ENCODE measurements around the gene PPP1R26.
A peak's percentile ranks its signal among the peaks of the same experiment; 100 is the strongest.

The PPP1R26 gene

DNA sequence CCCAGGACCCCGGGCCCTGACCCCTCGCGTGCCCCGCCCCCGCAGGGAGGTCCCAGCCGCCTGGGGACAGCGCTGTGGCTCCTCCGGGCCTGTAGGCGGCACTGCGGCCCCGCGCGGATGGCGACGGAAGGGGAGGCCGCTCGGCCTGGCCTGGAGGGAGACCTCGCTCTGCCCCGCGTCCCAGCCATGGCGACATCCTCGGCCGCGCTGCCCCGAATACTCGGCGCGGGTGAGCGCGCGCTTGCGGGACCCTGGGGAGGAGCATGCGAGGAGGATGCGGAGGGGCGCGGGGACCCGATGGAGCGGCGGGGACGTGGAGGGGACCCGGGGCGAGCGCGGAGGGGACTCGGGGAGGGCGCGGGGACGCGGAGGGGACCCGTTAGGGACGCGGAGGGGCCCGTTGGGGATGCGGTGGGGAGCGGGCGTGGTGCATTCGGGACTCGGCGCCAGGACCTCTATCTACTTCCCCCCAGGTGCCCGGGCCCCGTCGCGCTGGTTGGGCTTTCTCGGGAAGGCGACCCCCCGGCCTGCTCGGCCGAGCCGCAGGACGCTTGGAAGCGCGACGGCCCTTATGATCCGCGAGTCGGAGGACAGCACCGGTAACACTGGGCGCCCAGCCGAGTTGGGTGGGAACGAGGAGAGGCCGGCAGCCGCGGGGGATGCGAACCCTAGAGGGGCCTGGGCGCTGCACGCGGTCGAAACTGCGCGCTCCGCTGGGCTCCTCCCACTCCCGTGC lies 21.1 kb downstream of the PPP1R26 start, which contains the start of gene MRPS2 (continued):
- peak; percentile 71; the same call in 1 of the 2 replicates for TF ChIP-seq ZNF660 (tag by site-specific recombination; IDR thresholded peaks at IDR 0.05)
- no peak for TF ChIP-seq ZNF677 (tag by site-specific recombination; IDR thresholded peaks at IDR 0.05)
- TF ChIP-seq KLF9 (tag by site-specific recombination; IDR thresholded peaks at IDR 0.05; ENCODE audit: low read depth) = peak; percentile 83
- TF ChIP-seq ZNF341 (tag by site-specific recombination; IDR thresholded peaks at IDR 0.05; ENCODE audit: low read depth) = no peak; the same call in 1 of the 2 replicates
- TF ChIP-seq ZNF837 (tag by site-specific recombination; IDR thresholded peaks at IDR 0.05) = no peak
- no peak for TF ChIP-seq ZNF214 (tag by site-specific recombination; IDR thresholded peaks at IDR 0.05; ENCODE audit: borderline replicate concordance)
- peak; percentile 86 for TF ChIP-seq ZNF600 (tag by site-specific recombination; IDR thresholded peaks at IDR 0.05)
- TF ChIP-seq ZNF366 (tag by site-specific recombination; conservative IDR thresholded peaks at IDR 0.05) = no peak
- TF ChIP-seq ZNF324 (tag by site-specific recombination; IDR thresholded peaks at IDR 0.05) = no peak
- no peak for TF ChIP-seq ZNF654 (tag by site-specific recombination; IDR thresholded peaks at IDR 0.05; ENCODE audit: low read depth)
- no peak for TF ChIP-seq ZNF350 (tag by site-specific recombination; IDR thresholded peaks at IDR 0.05)
- no peak for TF ChIP-seq ZNF621 (tag by site-specific recombination; IDR thresholded peaks at IDR 0.05)
- no peak for TF ChIP-seq ZNF514 (tag by site-specific recombination; IDR thresholded peaks at IDR 0.05)

DNA sequence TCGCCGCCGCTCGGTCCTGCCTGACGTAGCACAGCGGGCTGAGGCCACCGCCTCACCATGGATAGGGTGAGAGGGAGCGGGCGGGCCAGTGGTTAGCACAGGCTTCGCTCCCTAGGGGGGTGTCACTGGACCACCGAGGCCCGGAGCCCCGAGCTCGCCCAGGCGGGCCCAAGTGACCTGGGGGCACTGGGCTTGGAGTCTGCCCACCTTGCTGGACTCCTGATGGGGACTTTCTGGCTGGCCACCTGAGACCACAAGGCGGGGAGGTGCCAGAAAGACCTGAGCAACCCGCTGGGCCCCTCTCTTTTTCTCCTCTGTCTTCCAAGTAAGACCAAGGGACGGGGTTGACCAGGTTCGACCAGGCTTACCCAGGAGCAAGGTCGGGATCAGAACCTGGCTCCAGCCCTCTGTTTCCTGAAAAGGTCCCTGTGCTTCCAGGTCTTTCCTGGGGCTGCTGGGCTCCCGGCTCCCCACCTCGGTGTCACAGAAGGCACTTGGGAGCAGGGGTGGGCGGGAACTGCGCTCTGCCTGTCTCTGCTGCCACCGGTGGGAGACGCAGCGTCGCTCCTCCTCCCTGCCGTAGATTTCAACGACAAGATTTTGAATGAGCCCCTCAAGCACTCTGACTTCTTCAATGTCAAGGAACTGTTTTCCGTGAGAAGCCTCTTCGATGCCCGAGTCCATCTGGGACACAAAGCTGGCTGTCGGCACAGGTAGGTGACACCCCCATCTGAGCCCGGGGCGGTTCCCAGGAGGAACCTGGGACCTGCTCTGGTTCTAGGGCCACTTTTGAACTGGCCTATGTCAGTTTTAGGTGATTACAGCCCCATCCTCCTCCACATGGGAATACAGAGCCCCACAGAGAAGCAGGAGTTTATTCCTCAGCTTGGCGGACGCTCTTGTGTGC lies 21.9 kb downstream of the PPP1R26 start:
- no peaks in the 10 kb centered on the region for H3K9me3 ChIP-seq (ENCODE audit: control insufficient read depth, insufficient read depth, low read depth, low read length)
- H3K4me3 ChIP-seq (ENCODE audit: low read depth, low read length) = peak overlapping the region; percentile 87
- ChIA-PET POLR2A (no interaction called here), CTCF (no interaction called here)
- TF ChIP-seq ZNF223 (tag by site-specific recombination; IDR thresholded peaks at IDR 0.05) (no peak), ZNF335 (tag by site-specific recombination; conservative IDR thresholded peaks at IDR 0.05) (no peak), ZNF791 (tag by site-specific recombination; IDR thresholded peaks at IDR 0.05) (no peak), SCRT1 (tag by site-specific recombination; IDR thresholded peaks at IDR 0.05; ENCODE audit: borderline replicate concordance) (no peak), ZNF843 (tag by site-specific recombination; IDR thresholded peaks at IDR 0.05) (no peak), ZBTB8A (tag by site-specific recombination; IDR thresholded peaks at IDR 0.05) (0 out of 2 replicates have a peak, but pooled peaks have one; percentile 1), ZIC2 (tag by site-specific recombination; IDR thresholded peaks at IDR 0.05) (peak; percentile 5; the same call in 1 of the 2 replicates), ZNF473 (tag by site-specific recombination; IDR thresholded peaks at IDR 0.05) (no peak), ZNF626 (tag by site-specific recombination; IDR thresholded peaks at IDR 0.05) (no peak), TCF7L2 (IDR thresholded peaks at IDR 0.05; ENCODE audit: borderline replicate concordance, low read depth, low read length) (no peak), ZNF768 (tag by site-specific recombination; IDR thresholded peaks at IDR 0.05) (no peak), ZBTB21 (tag by site-specific recombination; IDR thresholded peaks at IDR 0.05) (no peak), SP2 (tag by site-specific recombination; IDR thresholded peaks at IDR 0.05) (0 out of 2 replicates have a peak, but pooled peaks have one; percentile 8), ZNF677 (tag by site-specific recombination; IDR thresholded peaks at IDR 0.05) (no peak), ZNF214 (tag by site-specific recombination; IDR thresholded peaks at IDR 0.05; ENCODE audit: borderline replicate concordance) (no peak), ZBTB6 (tag by site-specific recombination; IDR thresholded peaks at IDR 0.05) (no peak), OVOL3 (tag by site-specific recombination; IDR thresholded peaks at IDR 0.05) (no peak)
- TF ChIP-seq, protein P1, sequence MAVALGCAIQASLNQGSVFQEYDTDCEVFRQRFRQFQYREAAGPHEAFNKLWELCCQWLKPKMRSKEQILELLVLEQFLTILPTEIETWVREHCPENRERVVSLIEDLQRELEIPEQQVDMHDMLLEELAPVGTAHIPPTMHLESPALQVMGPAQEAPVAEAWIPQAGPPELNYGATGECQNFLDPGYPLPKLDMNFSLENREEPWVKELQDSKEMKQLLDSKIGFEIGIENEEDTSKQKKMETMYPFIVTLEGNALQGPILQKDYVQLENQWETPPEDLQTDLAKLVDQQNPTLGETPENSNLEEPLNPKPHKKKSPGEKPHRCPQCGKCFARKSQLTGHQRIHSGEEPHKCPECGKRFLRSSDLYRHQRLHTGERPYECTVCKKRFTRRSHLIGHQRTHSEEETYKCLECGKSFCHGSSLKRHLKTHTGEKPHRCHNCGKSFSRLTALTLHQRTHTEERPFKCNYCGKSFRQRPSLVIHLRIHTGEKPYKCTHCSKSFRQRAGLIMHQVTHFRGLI (tag by site-specific recombination; IDR thresholded peaks at IDR 0.05) = 0 out of 2 replicates have a peak, but pooled peaks have one; percentile 10
- peaks cover 0 to 38% of the 10 kb centered on the region in 2 experiments; a peak in 2 of 3 replicates for H3K36me3 ChIP-seq (ENCODE audit: control insufficient read depth in 2 of 2, insufficient read depth in 1 of 2, low read length in 2 of 2)
- H3K4me1 ChIP-seq (ENCODE audit: control insufficient read depth, insufficient read depth, low read length) = peaks cover 3% of the 10 kb centered on the region; the same call in 1 of the 2 replicates
- peak overlapping the region; percentile 89; the same call in 1 of the 2 replicates for H3K27ac ChIP-seq (ENCODE audit: extremely low read depth, low read depth, low read length)

Measured in HEK293 (cell line).